GM23338 (cell line): ENCODE data around the gene RBM8A. TPM values are rescaled to one million over a fixed set of nuclear protein-coding genes. Genes with fewer than 3 reads are reported as not detected.

Source experiments
- ATAC-seq: fragments of 200-7000 bp; cut with Tn5 transposase; 3 replicates; pipeline ENCODE4 v1.9.1; 2020
- DNase-seq: peaks from one replicate; pipeline ENCODE4 v3.0.0-alpha.2; 2015; ENCODE audit warnings: low spot score
- H2AFZ ChIP-seq: fragments of 200-600 bp; sonication (generic); 2 replicates; pipeline ENCODE4 v1.8.0; 2016; ENCODE audit warnings: antibody characterized with exemption, mild to moderate bottlenecking, moderate library complexity
- H3F3A ChIP-seq: fragments of 200-600 bp; sonication (generic); replicated peaks from 2 replicates; pipeline ENCODE4 v1.8.0; 2017; ENCODE audit warnings: antibody characterized with exemption, mixed run types, low read depth
- H3K27ac ChIP-seq: fragments of 200-600 bp; sonication (generic); 2 replicates; pipeline ENCODE4 v1.6.1; 2016; ENCODE audit warnings: low read depth
- H3K27me3 ChIP-seq: fragments of 200-600 bp; sonication (generic); 2 replicates; pipeline ENCODE4 v1.8.0; 2016; ENCODE audit warnings: mild to moderate bottlenecking, mixed run types, moderate library complexity; ENCODE audit not compliant: insufficient read depth
- H3K36me3 ChIP-seq: fragments of 200-600 bp; sonication (generic); 2 replicates; pipeline ENCODE4 v1.8.0; 2016; ENCODE audit warnings: mild to moderate bottlenecking; ENCODE audit not compliant: insufficient read depth
- H3K4me1 ChIP-seq: fragments of 200-600 bp; sonication (generic); 2 replicates; pipeline ENCODE4 v1.8.0; 2016; ENCODE audit warnings: mild to moderate bottlenecking, moderate library complexity; ENCODE audit not compliant: insufficient read depth
- H3K4me2 ChIP-seq: fragments of 200-600 bp; sonication (generic); 2 replicates; pipeline ENCODE4 v1.7.1; 2017; ENCODE audit warnings: mixed run types
- H3K4me3 ChIP-seq: fragments of 200-600 bp; sonication (generic); 2 replicates; pipeline ENCODE4 v1.6.1; 2016; ENCODE audit warnings: mixed run types
- H3K79me2 ChIP-seq: fragments of 200-600 bp; sonication (generic); replicated peaks from 2 replicates; pipeline ENCODE4 v1.8.0; 2017; ENCODE audit warnings: mild to moderate bottlenecking; ENCODE audit not compliant: insufficient read depth
- H3K9me2 ChIP-seq: fragments of 200-600 bp; sonication (generic); 2 replicates; pipeline ENCODE4 v1.8.0; 2017; ENCODE audit not compliant: insufficient read depth
- H4K20me1 ChIP-seq: fragments of 200-600 bp; sonication (generic); replicated peaks from 2 replicates; pipeline ENCODE4 v1.8.0; 2017; ENCODE audit warnings: mild to moderate bottlenecking; ENCODE audit not compliant: insufficient read depth
- H3K27ac Mint-ChIP-seq: 2 replicates; pipeline ENCODE4 v1.8.0; 2020; ENCODE audit warnings: inconsistent platforms, mild to moderate bottlenecking, moderate library complexity, mixed read lengths
- H3K27me3 Mint-ChIP-seq: 3 replicates; pipeline ENCODE4 v1.8.0; 2022; ENCODE audit warnings: low read depth, mild to moderate bottlenecking, moderate library complexity, mixed read lengths, inconsistent platforms; ENCODE audit not compliant: insufficient read depth, poor library complexity
- H3K36me3 Mint-ChIP-seq: 3 replicates; pipeline ENCODE4 v1.8.0; 2021; ENCODE audit warnings: low read depth, mild to moderate bottlenecking, inconsistent platforms, moderate library complexity, mixed read lengths
- H3K4me1 Mint-ChIP-seq: 3 replicates; pipeline ENCODE4 v1.8.0; 2020; ENCODE audit warnings: mild to moderate bottlenecking, inconsistent platforms, mixed read lengths
- H3K4me3 Mint-ChIP-seq: 3 replicates; pipeline ENCODE4 v1.8.0; 2021; ENCODE audit warnings: moderate library complexity, mild to moderate bottlenecking, inconsistent platforms, mixed read lengths
- H3K9me3 Mint-ChIP-seq: 3 replicates; pipeline ENCODE4 v1.8.0; 2020; ENCODE audit warnings: moderate library complexity, mild to moderate bottlenecking, inconsistent platforms, mixed read lengths
- CREB1 ChIP-seq: fragments of 250-450 bp; sonication (Bioruptor Pico); IDR thresholded peaks from 2 replicates; pipeline ENCODE4 v1.5.0; 2020; ENCODE audit warnings: low read depth, mild to moderate bottlenecking, moderate library complexity
- CTCF ChIP-seq, 2 experiments: fragments of 200-600 bp in 1 of 2; sonication (generic) in 1 of 2; conservative IDR thresholded peaks; 2 replicates each; pipeline versions ENCODE4 v1.5.1 to v1.6.1; 2016 to 2017; ENCODE audit warnings: antibody characterized with exemption in 2 of 2, low read depth in 2 of 2, mild to moderate bottlenecking in 2 of 2, moderate library complexity in 1 of 2
- EZH2 ChIP-seq: fragments of 200-600 bp; sonication (generic); IDR thresholded peaks from one replicate; pipeline ENCODE4 v1.8.0; 2017; ENCODE audit warnings: antibody characterized with exemption, mild to moderate bottlenecking, low read depth; ENCODE audit not compliant: unreplicated experiment
- EZH2phosphoT487 ChIP-seq: fragments of 200-600 bp; sonication (generic); IDR thresholded peaks from one replicate; pipeline ENCODE4 v1.8.1; 2018; ENCODE audit warnings: antibody characterized with exemption; ENCODE audit not compliant: unreplicated experiment
- JUNB ChIP-seq: IDR thresholded peaks from one replicate; pipeline ENCODE4 v1.6.1; 2016; ENCODE audit warnings: antibody characterized with exemption; ENCODE audit not compliant: unreplicated experiment
- NANOG ChIP-seq: IDR thresholded peaks from 2 replicates; pipeline ENCODE4 v1.6.1; 2016; ENCODE audit warnings: antibody characterized with exemption, borderline replicate concordance
- POLR2AphosphoS5 ChIP-seq: IDR thresholded peaks from 2 replicates; pipeline ENCODE4 v1.6.1; 2016; ENCODE audit warnings: antibody characterized with exemption, low read depth
- STAT1 ChIP-seq: IDR thresholded peaks from one replicate; pipeline ENCODE4 v1.6.1; 2016; ENCODE audit warnings: antibody characterized with exemption; ENCODE audit not compliant: unreplicated experiment
- ZNF114 ChIP-seq: fragments of 250-450 bp; sonication (Bioruptor Pico); IDR thresholded peaks from 2 replicates; pipeline ENCODE4 v1.5.0; 2020; ENCODE audit warnings: mild to moderate bottlenecking, moderate library complexity
- ZNF331 ChIP-seq: fragments of 250-450 bp; sonication (Bioruptor Pico); IDR thresholded peaks from 2 replicates; pipeline ENCODE4 v1.5.0; 2020; ENCODE audit warnings: low read depth, mild to moderate bottlenecking, moderate library complexity
- ZNF462 ChIP-seq: fragments of 250-450 bp; sonication (Bioruptor Pico); IDR thresholded peaks from 2 replicates; pipeline ENCODE4 v1.5.0; 2020; ENCODE audit warnings: mild to moderate bottlenecking, moderate library complexity
- polyA plus RNA-seq: library from polyadenylated mRNA; unstranded; fragments of >200 nt; fragmentation: Nextera tagmentation; extraction: Ambion mirVana; gene quantifications from 2 replicates; pipeline ENCODE4 v1.2.1, GENCODE V29; 2016
- total RNA-seq: library from RNA; depleted of rRNA; stranded (reverse); fragments of >200 nt; shearing (Covaris generic); gene quantifications from 2 replicates; pipeline ENCODE4 v1.2.3, GENCODE V29; 2014
- TF ChIP-seq, protein P1 (sequence below): IDR thresholded peaks from 2 replicates; pipeline ENCODE4 v1.6.1; 2016; ENCODE audit warnings: antibody characterized with exemption
- TF ChIP-seq, protein P2 (sequence below): IDR thresholded peaks from one replicate; pipeline ENCODE4 v1.6.1; 2018; ENCODE audit warnings: antibody characterized with exemption; ENCODE audit not compliant: unreplicated experiment

The RBM8A gene
- total and polyA plus RNA-seq, 2 experiments from 2014 or later, result 170 to 312 TPM

GRCh38 chr1:145977016-145977415, 49.7 kb upstream of the RBM8A start:
- Histone ChIP-seq H3K4me3 (peak overlapping the region; percentile 27), H3K4me2 (peak overlapping the region; percentile 64), H3K36me3 (no peaks in the 10 kb centered on the region), H3F3A (no peaks in the 10 kb centered on the region), H3K27ac (no peak overlapping the region), H3K27me3 (no peaks in the 10 kb centered on the region), H3K79me2 (no peaks in the 10 kb centered on the region), H4K20me1 (no peaks in the 10 kb centered on the region), H2AFZ (peak overlapping the region; percentile 69; the same call in 1 of the 2 replicates), H3K9me2 (no peaks in the 10 kb centered on the region), H3K4me1 (peaks cover 17% of the 10 kb centered on the region)
- Mint-ChIP-seq H3K27me3 (peaks cover 2% of the 10 kb centered on the region), H3K4me1 (peaks cover 3% of the 10 kb centered on the region), H3K9me3 (no peaks in the 10 kb centered on the region), H3K4me3 (peak overlapping the region; percentile 6; the same call in 1 of the 3 replicates), H3K36me3 (no peaks in the 10 kb centered on the region), H3K27ac (no peak overlapping the region)
- DNase-seq (no peak), ATAC-seq (no peak)
- TF ChIP-seq, protein P1, sequence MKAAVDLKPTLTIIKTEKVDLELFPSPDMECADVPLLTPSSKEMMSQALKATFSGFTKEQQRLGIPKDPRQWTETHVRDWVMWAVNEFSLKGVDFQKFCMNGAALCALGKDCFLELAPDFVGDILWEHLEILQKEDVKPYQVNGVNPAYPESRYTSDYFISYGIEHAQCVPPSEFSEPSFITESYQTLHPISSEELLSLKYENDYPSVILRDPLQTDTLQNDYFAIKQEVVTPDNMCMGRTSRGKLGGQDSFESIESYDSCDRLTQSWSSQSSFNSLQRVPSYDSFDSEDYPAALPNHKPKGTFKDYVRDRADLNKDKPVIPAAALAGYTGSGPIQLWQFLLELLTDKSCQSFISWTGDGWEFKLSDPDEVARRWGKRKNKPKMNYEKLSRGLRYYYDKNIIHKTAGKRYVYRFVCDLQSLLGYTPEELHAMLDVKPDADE, result no peak
- TF ChIP-seq ZNF331 (CRISPR knock-in tag) (no peak), STAT1 (no peak), ZNF114 (CRISPR knock-in tag) (no peak), EZH2phosphoT487 (no peak), EZH2 (no peak), NANOG (no peak), ZNF462 (no peak), CREB1 (CRISPR knock-in tag) (no peak), POLR2AphosphoS5 (no peak), JUNB (no peak), CTCF (conservative IDR thresholded peaks at IDR 0.05; ENCODE audit: low read depth in 2 of 2) (no peak)
- TF ChIP-seq, protein P2, sequence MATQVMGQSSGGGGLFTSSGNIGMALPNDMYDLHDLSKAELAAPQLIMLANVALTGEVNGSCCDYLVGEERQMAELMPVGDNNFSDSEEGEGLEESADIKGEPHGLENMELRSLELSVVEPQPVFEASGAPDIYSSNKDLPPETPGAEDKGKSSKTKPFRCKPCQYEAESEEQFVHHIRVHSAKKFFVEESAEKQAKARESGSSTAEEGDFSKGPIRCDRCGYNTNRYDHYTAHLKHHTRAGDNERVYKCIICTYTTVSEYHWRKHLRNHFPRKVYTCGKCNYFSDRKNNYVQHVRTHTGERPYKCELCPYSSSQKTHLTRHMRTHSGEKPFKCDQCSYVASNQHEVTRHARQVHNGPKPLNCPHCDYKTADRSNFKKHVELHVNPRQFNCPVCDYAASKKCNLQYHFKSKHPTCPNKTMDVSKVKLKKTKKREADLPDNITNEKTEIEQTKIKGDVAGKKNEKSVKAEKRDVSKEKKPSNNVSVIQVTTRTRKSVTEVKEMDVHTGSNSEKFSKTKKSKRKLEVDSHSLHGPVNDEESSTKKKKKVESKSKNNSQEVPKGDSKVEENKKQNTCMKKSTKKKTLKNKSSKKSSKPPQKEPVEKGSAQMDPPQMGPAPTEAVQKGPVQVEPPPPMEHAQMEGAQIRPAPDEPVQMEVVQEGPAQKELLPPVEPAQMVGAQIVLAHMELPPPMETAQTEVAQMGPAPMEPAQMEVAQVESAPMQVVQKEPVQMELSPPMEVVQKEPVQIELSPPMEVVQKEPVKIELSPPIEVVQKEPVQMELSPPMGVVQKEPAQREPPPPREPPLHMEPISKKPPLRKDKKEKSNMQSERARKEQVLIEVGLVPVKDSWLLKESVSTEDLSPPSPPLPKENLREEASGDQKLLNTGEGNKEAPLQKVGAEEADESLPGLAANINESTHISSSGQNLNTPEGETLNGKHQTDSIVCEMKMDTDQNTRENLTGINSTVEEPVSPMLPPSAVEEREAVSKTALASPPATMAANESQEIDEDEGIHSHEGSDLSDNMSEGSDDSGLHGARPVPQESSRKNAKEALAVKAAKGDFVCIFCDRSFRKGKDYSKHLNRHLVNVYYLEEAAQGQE, result no peak
